IPS-20b (cell line): ENCODE results near the gene HES1.
"Not testable (repeated sequence)": the region's sequence is repeated elsewhere in the genome, so short reads cannot be mapped to it uniquely, and the experiment has no call there.

ENCODE experiments used
- H3K27ac ChIP-seq: one replicate; pipeline ENCODE4 v1.5.1; 2013; ENCODE audit warnings: low read length
- H3K27me3 ChIP-seq: 2 replicates; pipeline ENCODE4 v1.6.1; 2013; ENCODE audit warnings: mild to moderate bottlenecking, low read length, inconsistent platforms; ENCODE audit not compliant: insufficient read depth
- H3K36me3 ChIP-seq: 2 replicates; pipeline ENCODE4 v1.6.1; 2013; ENCODE audit warnings: low read depth, mild to moderate bottlenecking, inconsistent platforms, low read length, moderate library complexity; ENCODE audit not compliant: insufficient read depth
- H3K4me1 ChIP-seq: 2 replicates; pipeline ENCODE4 v1.6.1; 2013; ENCODE audit warnings: mild to moderate bottlenecking, control low read depth, inconsistent platforms, low read length, moderate library complexity; ENCODE audit not compliant: insufficient read depth
- H3K4me3 ChIP-seq: 2 replicates; pipeline ENCODE4 v1.5.1; 2013; ENCODE audit warnings: mild to moderate bottlenecking, low read length, inconsistent platforms
- H3K9ac ChIP-seq: 2 replicates; pipeline ENCODE4 v1.6.1; 2013; ENCODE audit warnings: low read depth, mild to moderate bottlenecking, inconsistent platforms, low read length, moderate library complexity
- H3K9me3 ChIP-seq: 2 replicates; pipeline ENCODE4 v1.6.1; 2013; ENCODE audit warnings: mild to moderate bottlenecking, low read depth, low read length, inconsistent platforms; ENCODE audit not compliant: insufficient read depth

Gene HES1

GRCh38 chr3:194120789-194121770, 14.9 kb upstream of the HES1 start:
- no peak overlapping the region for H3K9ac ChIP-seq
- no peaks in the 10 kb centered on the region; the same call in 1 of the 2 replicates for H3K27me3 ChIP-seq
- H3K36me3 ChIP-seq, result no peaks in the 10 kb centered on the region
- H3K27ac ChIP-seq, result no peak overlapping the region
- H3K4me1 ChIP-seq, result no peaks in the 10 kb centered on the region
- no peak overlapping the region for H3K4me3 ChIP-seq
- no peaks in the 10 kb centered on the region for H3K9me3 ChIP-seq

- H3K4me1 ChIP-seq, result no peaks in the 10 kb centered on the region
- no peaks in the 10 kb centered on the region; the same call in 1 of the 2 replicates for H3K27me3 ChIP-seq
- H3K27ac ChIP-seq, result no peak overlapping the region
- H3K4me3 ChIP-seq, result no peak overlapping the region
- no peaks in the 10 kb centered on the region for H3K9me3 ChIP-seq
- H3K36me3 ChIP-seq, result no peaks in the 10 kb centered on the region
- H3K9ac ChIP-seq, result no peak overlapping the region
Measured at GRCh38 chr3:194121891-194122631, 13.9 kb upstream of the HES1 start.

- no peaks in the 10 kb centered on the region for H3K36me3 ChIP-seq
- H3K27me3 ChIP-seq, result no peaks in the 10 kb centered on the region; the same call in 1 of the 2 replicates
- H3K9me3 ChIP-seq, result no peaks in the 10 kb centered on the region
- no peaks in the 10 kb centered on the region for H3K4me1 ChIP-seq
- no peak overlapping the region for H3K4me3 ChIP-seq
- H3K27ac ChIP-seq, result no peak overlapping the region
- H3K9ac ChIP-seq, result no peak overlapping the region
Measured at GRCh38 chr3:194123726-194124125, 12.2 kb upstream of the HES1 start.

- Histone ChIP-seq H3K4me3 (no peak overlapping the region), H3K27me3 (no peaks in the 10 kb centered on the region; the same call in 1 of the 2 replicates), H3K4me1 (peaks cover 1% of the 10 kb centered on the region; the same call in 1 of the 2 replicates), H3K9ac (no peak overlapping the region), H3K9me3 (no peaks in the 10 kb centered on the region), H3K27ac (no peak overlapping the region), H3K36me3 (no peaks in the 10 kb centered on the region)
Measured at GRCh38 chr3:194124193-194124592, 11.8 kb upstream of the HES1 start.

GRCh38 chr3:194125442-194125841, 10.5 kb upstream of the HES1 start:
- no peaks in the 10 kb centered on the region for H3K36me3 ChIP-seq
- no peaks in the 10 kb centered on the region for H3K9me3 ChIP-seq
- H3K27me3 ChIP-seq, result peaks cover 8% of the 10 kb centered on the region
- H3K4me3 ChIP-seq, result no peak overlapping the region
- H3K4me1 ChIP-seq, result peaks cover 14% of the 10 kb centered on the region
- H3K27ac ChIP-seq, result no peak overlapping the region
- H3K9ac ChIP-seq, result no peak overlapping the region

- Histone ChIP-seq H3K27ac (no peak overlapping the region), H3K4me3 (no peak overlapping the region), H3K27me3 (peaks cover 20% of the 10 kb centered on the region), H3K4me1 (peaks cover 26% of the 10 kb centered on the region), H3K36me3 (no peaks in the 10 kb centered on the region), H3K9ac (no peak overlapping the region), H3K9me3 (no peaks in the 10 kb centered on the region)
Measured at GRCh38 chr3:194126790-194127189, 9.2 kb upstream of the HES1 start.

- Histone ChIP-seq H3K4me1 (peaks cover 42% of the 10 kb centered on the region), H3K27me3 (peaks cover 35% of the 10 kb centered on the region), H3K9me3 (no peaks in the 10 kb centered on the region), H3K9ac (no peak overlapping the region), H3K27ac (no peak overlapping the region), H3K36me3 (no peaks in the 10 kb centered on the region), H3K4me3 (no peak overlapping the region)
Measured at GRCh38 chr3:194128202-194128918, 7.6 kb upstream of the HES1 start.

- peaks cover 46% of the 10 kb centered on the region for H3K4me1 ChIP-seq
- peaks cover 39% of the 10 kb centered on the region for H3K27me3 ChIP-seq
- not testable (repeated sequence) for H3K9ac ChIP-seq, H3K4me3 ChIP-seq, H3K9me3 ChIP-seq, H3K36me3 ChIP-seq, H3K27ac ChIP-seq
Measured at GRCh38 chr3:194128919-194129295, 7.0 kb upstream of the HES1 start.

GRCh38 chr3:194129581-194130133, 6.3 kb upstream of the HES1 start:
- H3K9me3 ChIP-seq, result no peaks in the 10 kb centered on the region
- H3K27me3 ChIP-seq, result peaks cover 39% of the 10 kb centered on the region
- H3K9ac ChIP-seq, result peak overlapping the region; percentile 10; the same call in 1 of the 2 replicates
- no peak overlapping the region for H3K27ac ChIP-seq
- H3K4me3 ChIP-seq, result no peak overlapping the region
- H3K4me1 ChIP-seq, result peaks cover 46% of the 10 kb centered on the region
- no peaks in the 10 kb centered on the region for H3K36me3 ChIP-seq

- H3K9ac ChIP-seq, result peak overlapping the region; percentile 10; the same call in 1 of the 2 replicates
- H3K27me3 ChIP-seq, result peaks cover 39% of the 10 kb centered on the region
- H3K4me1 ChIP-seq, result peaks cover 46% of the 10 kb centered on the region
- H3K9me3 ChIP-seq, result no peaks in the 10 kb centered on the region
- no peak overlapping the region for H3K4me3 ChIP-seq
- H3K27ac ChIP-seq, result no peak overlapping the region
- no peaks in the 10 kb centered on the region for H3K36me3 ChIP-seq
Measured at GRCh38 chr3:194130188-194130587, 5.8 kb upstream of the HES1 start.
